HAP-1 (cell line): ENCODE data around the gene NR1H2.

Experiments used
- DNase-seq, 2 experiments: peaks; one replicate each; pipeline ENCODE4 v3.0.0-alpha.2; 2016 to 2020; ENCODE audit warnings: low spot score in 2 of 2
- H3K27me3 ChIP-seq: fragments of 250-450 bp; sonication (Bioruptor Pico); 2 replicates; pipeline ENCODE4 v1.5.1; 2020; ENCODE audit warnings: low read depth, mild to moderate bottlenecking, moderate library complexity
- H3K36me3 ChIP-seq: fragments of 250-450 bp; sonication (Bioruptor Pico); replicated peaks from 2 replicates; pipeline ENCODE4 v1.5.1; 2020; ENCODE audit warnings: mild to moderate bottlenecking
- H3K4me1 ChIP-seq: fragments of 250-450 bp; sonication (Bioruptor Pico); 2 replicates; pipeline ENCODE4 v1.5.1; 2020; ENCODE audit warnings: mild to moderate bottlenecking
- H3K4me3 ChIP-seq: fragments of 250-450 bp; sonication (Bioruptor Pico); 2 replicates; pipeline ENCODE4 v1.5.1; 2020; ENCODE audit warnings: mild to moderate bottlenecking, moderate library complexity
- H3K9me3 ChIP-seq: fragments of 250-450 bp; sonication (Bioruptor Pico); 2 replicates; pipeline ENCODE4 v1.5.1; 2020; ENCODE audit warnings: mild to moderate bottlenecking, moderate library complexity
- in situ Hi-C: fragments of 300-500 bp; cut with MboI; formaldehyde crosslinking; loops from 3 replicates; pipeline ENCODE4 v1.14.3; 2020; ENCODE audit warnings: low sequenced_read_pairs, inconsistent platforms, mixed read lengths

Gene NR1H2

DNA sequence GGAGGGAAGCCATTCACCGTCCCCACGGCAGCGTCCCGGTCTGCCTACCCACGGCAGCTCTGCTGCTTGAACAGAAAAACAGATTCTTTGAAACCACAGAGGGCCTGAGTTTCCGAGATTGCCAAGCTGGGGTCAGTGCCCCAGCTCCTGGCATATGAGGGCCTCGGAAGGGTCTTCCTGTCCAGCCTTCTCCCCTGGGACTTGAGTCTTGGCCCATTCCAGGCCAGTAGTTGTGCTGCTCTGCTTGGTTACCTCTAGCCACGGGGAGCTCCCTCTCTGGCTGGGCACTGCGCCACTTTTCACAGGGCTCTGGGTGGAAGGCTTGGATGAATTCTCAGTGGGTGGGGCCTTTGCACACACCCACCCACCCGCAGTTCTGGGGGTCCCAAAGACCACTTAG is 33.9 kb downstream of the NR1H2 start:
- in situ Hi-C loops = no loop called here
- Histone ChIP-seq H3K4me1 (no peaks in the 10 kb centered on the region), H3K4me3 (no peak overlapping the region), H3K27me3 (no peaks in the 10 kb centered on the region), H3K36me3 (peaks cover 55% of the 10 kb centered on the region), H3K9me3 (no peaks in the 10 kb centered on the region)
- DNase-seq = no peak

GRCh38 chr19:50412419-50412818 is 36.2 kb downstream of the NR1H2 start:
- no peaks in the 10 kb centered on the region for H3K27me3 ChIP-seq
- in situ Hi-C loops = no loop called here
- peaks cover 43% of the 10 kb centered on the region for H3K36me3 ChIP-seq
- H3K4me3 ChIP-seq = no peak overlapping the region
- no peaks in the 10 kb centered on the region for H3K9me3 ChIP-seq
- H3K4me1 ChIP-seq = no peaks in the 10 kb centered on the region
- no peak for DNase-seq

- in situ Hi-C loops = no loop called here
- no peaks in the 10 kb centered on the region for H3K9me3 ChIP-seq
- no peaks in the 10 kb centered on the region for H3K4me1 ChIP-seq
- no peaks in the 10 kb centered on the region for H3K27me3 ChIP-seq
- H3K36me3 ChIP-seq = peaks cover 43% of the 10 kb centered on the region
- H3K4me3 ChIP-seq = no peak overlapping the region
- no peak for DNase-seq
Observed at GRCh38 chr19:50413096-50413495, 36.8 kb downstream of the NR1H2 start.

DNA sequence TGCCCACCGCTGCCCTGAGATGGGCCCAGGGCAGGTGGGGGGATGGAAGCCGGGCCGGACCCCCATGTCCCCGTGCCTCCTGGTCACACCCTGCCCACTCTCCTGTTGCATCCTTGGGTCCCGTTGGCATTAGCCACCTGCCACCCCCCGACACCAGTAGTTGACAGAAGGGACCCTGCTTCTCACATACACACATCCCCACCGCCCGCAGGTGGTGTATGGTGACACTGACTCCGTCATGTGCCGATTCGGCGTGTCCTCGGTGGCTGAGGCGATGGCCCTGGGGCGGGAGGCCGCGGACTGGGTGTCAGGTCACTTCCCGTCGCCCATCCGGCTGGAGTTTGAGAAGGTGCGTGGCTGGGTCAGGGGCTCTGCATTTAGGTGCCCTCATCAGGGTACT is 37.3 kb downstream of the NR1H2 start:
- in situ Hi-C loops = no loop called here
- H3K27me3 ChIP-seq = no peaks in the 10 kb centered on the region
- no peaks in the 10 kb centered on the region for H3K9me3 ChIP-seq
- H3K4me3 ChIP-seq = no peak overlapping the region
- no peaks in the 10 kb centered on the region for H3K4me1 ChIP-seq
- H3K36me3 ChIP-seq = peaks cover 43% of the 10 kb centered on the region
- DNase-seq = no peak

DNA sequence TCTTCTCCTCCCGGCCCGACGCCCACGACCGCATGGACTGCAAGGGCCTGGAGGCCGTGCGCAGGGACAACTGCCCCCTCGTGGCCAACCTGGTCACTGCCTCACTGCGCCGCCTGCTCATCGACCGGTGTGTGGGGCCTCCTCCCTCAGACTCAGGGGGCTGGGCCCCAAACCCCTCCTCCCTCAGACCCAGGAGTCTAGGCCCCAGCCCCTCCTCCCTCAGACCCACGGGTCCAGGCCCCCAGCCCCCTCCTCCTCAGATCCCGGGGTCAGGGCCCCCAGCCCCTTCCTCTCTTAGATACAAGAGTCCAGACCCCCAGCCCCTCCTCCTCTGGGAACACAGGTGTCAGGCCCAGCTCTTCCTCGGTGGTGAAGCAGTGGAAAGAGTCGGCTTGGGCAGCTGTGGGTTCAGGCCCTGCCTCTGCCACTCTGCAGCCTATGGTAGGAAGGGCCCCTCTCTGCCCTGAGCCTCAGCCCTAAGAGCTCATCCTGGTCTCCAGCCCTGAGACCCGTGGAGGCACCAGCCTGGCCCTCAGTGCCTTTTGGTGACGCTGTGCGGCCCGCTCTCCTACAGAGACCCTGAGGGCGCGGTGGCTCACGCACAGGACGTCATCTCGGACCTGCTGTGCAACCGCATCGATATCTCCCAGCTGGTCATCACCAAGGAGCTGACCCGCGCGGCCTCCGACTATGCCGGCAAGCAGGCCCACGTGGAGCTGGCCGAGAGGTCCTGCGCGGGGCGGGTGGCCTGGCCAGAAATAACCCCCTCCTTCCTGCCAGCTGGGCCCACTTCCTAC is 38.8 kb downstream of the NR1H2 start:
- Histone ChIP-seq H3K27me3 (no peaks in the 10 kb centered on the region), H3K9me3 (no peaks in the 10 kb centered on the region), H3K4me1 (no peaks in the 10 kb centered on the region), H3K36me3 (peaks cover 29% of the 10 kb centered on the region), H3K4me3 (no peak overlapping the region)
- in situ Hi-C loops = no loop called here
- peak; percentile 15 to 85 for DNase-seq

DNA sequence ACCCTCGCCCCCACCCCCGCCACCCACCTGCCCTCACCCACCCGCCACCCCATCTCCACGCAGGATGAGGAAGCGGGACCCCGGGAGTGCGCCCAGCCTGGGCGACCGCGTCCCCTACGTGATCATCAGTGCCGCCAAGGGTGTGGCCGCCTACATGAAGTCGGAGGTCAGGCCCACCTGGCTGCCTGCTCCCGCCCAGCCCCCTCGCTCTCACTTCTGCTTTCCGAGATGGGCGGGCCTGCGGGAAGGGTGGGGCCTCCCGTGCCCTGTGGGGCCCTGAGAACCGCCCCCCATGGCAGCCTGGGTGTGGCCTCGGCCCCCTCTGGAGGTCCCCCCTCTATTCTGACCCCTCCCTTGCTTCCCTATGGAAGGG is 39.4 kb downstream of the NR1H2 start:
- in situ Hi-C loops = no loop called here
- no peaks in the 10 kb centered on the region for H3K27me3 ChIP-seq
- peaks cover 24% of the 10 kb centered on the region for H3K36me3 ChIP-seq
- no peaks in the 10 kb centered on the region for H3K4me1 ChIP-seq
- H3K4me3 ChIP-seq = no peak overlapping the region
- DNase-seq = no peak
- no peaks in the 10 kb centered on the region for H3K9me3 ChIP-seq

- H3K27me3 ChIP-seq = no peaks in the 10 kb centered on the region
- H3K36me3 ChIP-seq = peaks cover 24% of the 10 kb centered on the region; the same call in 1 of the 2 replicates
- H3K4me1 ChIP-seq = no peaks in the 10 kb centered on the region
- H3K9me3 ChIP-seq = no peaks in the 10 kb centered on the region
- H3K4me3 ChIP-seq = no peak overlapping the region
- no peak for DNase-seq
- in situ Hi-C loops = no loop called here
Observed at GRCh38 chr19:50416034-50416977, 40.0 kb downstream of the NR1H2 start.

- Histone ChIP-seq H3K9me3 (no peaks in the 10 kb centered on the region), H3K4me3 (no peak overlapping the region), H3K36me3 (peaks cover 24% of the 10 kb centered on the region; the same call in 1 of the 2 replicates), H3K4me1 (no peaks in the 10 kb centered on the region), H3K27me3 (no peaks in the 10 kb centered on the region)
- no peak for DNase-seq
- in situ Hi-C loops = no loop called here
Observed at GRCh38 chr19:50417111-50418081, 41.1 kb downstream of the NR1H2 start.

GRCh38 chr19:50418176-50419021 is 42.1 kb downstream of the NR1H2 start, which contains the start of gene SPIB:
TSS of gene SPIB (plus strand) at chr19:50418938. CDS start at chr19:50418963, 25 bp downstream.
- Histone ChIP-seq H3K27me3 (no peaks in the 10 kb centered on the region), H3K9me3 (no peaks in the 10 kb centered on the region), H3K4me1 (no peaks in the 10 kb centered on the region), H3K4me3 (no peak within 1 kb of the TSS), H3K36me3 (peaks cover 19% of the 10 kb centered on the region; the same call in 1 of the 2 replicates)
- no peak for DNase-seq
- in situ Hi-C loops = no loop called here

GRCh38 chr19:50419022-50419579 is 42.8 kb downstream of the NR1H2 start:
- Histone ChIP-seq H3K4me1 (no peaks in the 10 kb centered on the region), H3K4me3 (no peak overlapping the region), H3K9me3 (no peaks in the 10 kb centered on the region), H3K36me3 (peaks cover 12% of the 10 kb centered on the region; the same call in 1 of the 2 replicates), H3K27me3 (no peaks in the 10 kb centered on the region)
- in situ Hi-C loops = no loop called here
- DNase-seq = no peak

DNA sequence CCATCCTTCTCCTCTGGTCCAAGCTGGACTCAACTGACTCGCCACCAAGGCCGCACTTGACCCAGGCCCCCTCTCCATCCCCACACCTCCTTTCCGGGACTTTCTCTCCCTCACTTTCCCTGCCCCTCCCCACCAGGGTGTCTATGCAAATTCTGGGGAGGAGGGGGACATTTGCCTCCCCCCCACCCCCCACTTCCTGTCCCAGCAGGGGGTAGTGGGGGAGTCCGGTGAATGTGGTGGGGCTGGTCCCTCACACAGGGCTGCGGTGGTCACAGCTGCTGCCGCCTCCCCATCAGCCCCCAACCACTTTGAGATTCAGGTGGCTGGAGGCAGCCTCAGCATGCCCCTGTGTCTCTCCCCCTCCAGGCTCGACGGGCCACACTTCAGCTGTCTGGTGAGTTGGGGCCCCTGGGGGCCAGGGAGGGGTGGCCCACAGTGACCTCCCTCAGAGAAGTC is 43.4 kb downstream of the NR1H2 start:
- Histone ChIP-seq H3K36me3 (peaks cover 6% of the 10 kb centered on the region; the same call in 1 of the 2 replicates), H3K4me1 (no peaks in the 10 kb centered on the region), H3K27me3 (no peaks in the 10 kb centered on the region), H3K4me3 (no peak overlapping the region), H3K9me3 (no peaks in the 10 kb centered on the region)
- in situ Hi-C loops = no loop called here
- DNase-seq = no peak

- Histone ChIP-seq H3K4me3 (no peak overlapping the region), H3K9me3 (no peaks in the 10 kb centered on the region), H3K36me3 (peaks cover 5% of the 10 kb centered on the region; the same call in 1 of the 2 replicates), H3K27me3 (no peaks in the 10 kb centered on the region), H3K4me1 (no peaks in the 10 kb centered on the region)
- in situ Hi-C loops = no loop called here
- DNase-seq = no peak
Observed at GRCh38 chr19:50420127-50420526, 43.9 kb downstream of the NR1H2 start.
